HG03060 (cell line): Measurements from ENCODE around the gene ZSCAN32.

Experiments used
- ATAC-seq: cut with Tn5 transposase; IDR thresholded peaks from one replicate; pipeline ENCODE4 v1.9.1; 2021; ENCODE audit warnings: low read depth, moderate number of reproducible peaks; ENCODE audit not compliant: unreplicated experiment

Gene ZSCAN32

GRCh38 chr16:3362931-3363330, 37.9 kb downstream of the ZSCAN32 start:
- ATAC-seq = no peak

DNA sequence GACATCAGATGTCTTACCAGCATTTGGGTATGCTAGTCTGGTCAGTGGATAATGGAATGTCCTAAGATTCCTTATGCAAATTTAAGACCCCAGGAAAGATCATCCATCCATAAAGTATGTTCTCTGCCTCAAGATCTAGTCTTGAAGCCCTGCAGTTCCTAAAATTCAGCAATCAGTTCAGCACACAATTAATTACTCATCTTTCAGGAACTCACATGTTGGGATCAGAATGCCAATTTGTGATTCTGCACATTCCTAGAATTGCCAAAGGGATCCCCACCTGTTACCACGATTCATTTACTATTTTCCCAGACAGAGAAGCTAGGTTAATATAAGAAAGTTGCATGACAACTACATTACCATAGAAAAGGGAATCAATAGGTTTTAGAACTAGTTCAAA, 41.9 kb downstream of the ZSCAN32 start:
- ATAC-seq = no peak

DNA sequence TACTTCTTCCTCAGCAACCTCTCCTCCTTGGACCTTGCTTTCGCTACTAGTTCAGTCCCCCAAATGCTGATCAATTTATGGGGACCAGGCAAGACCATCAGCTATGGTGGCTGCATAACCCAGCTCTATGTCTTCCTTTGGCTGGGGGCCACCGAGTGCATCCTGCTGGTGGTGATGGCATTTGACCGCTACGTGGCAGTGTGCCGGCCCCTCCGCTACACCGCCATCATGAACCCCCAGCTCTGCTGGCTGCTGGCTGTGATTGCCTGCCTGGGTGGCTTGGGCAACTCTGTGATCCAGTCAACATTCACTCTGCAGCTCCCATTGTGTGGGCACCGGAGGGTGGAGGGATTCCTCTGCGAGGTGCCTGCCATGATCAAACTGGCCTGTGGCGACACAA, 44.7 kb downstream of the ZSCAN32 start:
- ATAC-seq = no peak

GRCh38 chr16:3355589-3355988, 45.2 kb downstream of the ZSCAN32 start, which contains the start of gene OR2C1:
OR2C1 (plus strand) TSS chr16:3355889; CDS start chr16:3355941, 52 bp downstream.
- no peak for ATAC-seq

GRCh38 chr16:3349175-3349574, 51.6 kb downstream of the ZSCAN32 start:
- ATAC-seq = no peak

GRCh38 chr16:3348547-3349167, 52.1 kb downstream of the ZSCAN32 start:
- no peak for ATAC-seq

- no peak for ATAC-seq
Observed at GRCh38 chr16:3347586-3347985, 53.2 kb downstream of the ZSCAN32 start.

DNA sequence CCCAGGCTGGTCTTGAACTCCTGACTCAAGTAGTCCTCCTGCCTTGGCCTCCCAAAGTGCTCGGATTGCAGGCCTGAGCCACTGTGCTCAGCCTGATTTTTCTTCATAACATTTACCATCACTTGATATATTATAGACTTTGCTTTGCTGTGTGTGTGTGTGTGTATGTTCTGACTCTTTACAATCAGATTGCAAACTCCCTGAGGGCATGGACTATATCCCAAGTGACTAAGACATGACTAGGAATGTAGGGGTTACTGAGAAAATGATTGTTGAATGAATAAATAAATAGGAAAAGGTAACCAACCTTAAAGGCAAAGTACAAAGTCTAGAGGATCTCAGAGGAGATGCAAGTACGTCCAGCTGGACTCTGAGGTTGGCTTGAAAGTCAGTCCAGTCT, 54.8 kb downstream of the ZSCAN32 start:
- no peak for ATAC-seq
